ENCODE data around the gene TREH.

The TREH gene

GRCh38 chr11:118652681-118653181, 26.7 kb downstream of the TREH start:
- DNase-seq (ENCODE audit: extremely low read depth, low read depth), result no peak

GRCh38 chr11:118651820-118652219, 27.6 kb downstream of the TREH start:
- TF ChIP-seq CTCF (IDR thresholded peaks at IDR 0.05; ENCODE audit: low read depth, low read length, missing control alignments), result no peak
- H3K4me3 ChIP-seq (replicated peaks; ENCODE audit: low read depth, low read length), result no peak overlapping the region
- no peak for DNase-seq (ENCODE audit: extremely low read depth, low read depth)

More at GRCh38 chr11:118652681-118653181, 26.7 kb downstream of the TREH start:
- TF ChIP-seq CTCF (IDR thresholded peaks at IDR 0.05; ENCODE audit: low read depth, low read length, missing control alignments), result no peak
- no peak overlapping the region for H3K4me3 ChIP-seq (replicated peaks; ENCODE audit: low read depth, low read length)

- TF ChIP-seq CTCF (IDR thresholded peaks at IDR 0.05; ENCODE audit: low read depth, low read length, missing control alignments), result no peak
- no peak overlapping the region for H3K4me3 ChIP-seq (replicated peaks; ENCODE audit: low read depth, low read length)
Observed at GRCh38 chr11:118650366-118650765, 29.1 kb downstream of the TREH start.

GRCh38 chr11:118649941-118650340, 29.5 kb downstream of the TREH start:
- TF ChIP-seq CTCF (IDR thresholded peaks at IDR 0.05; ENCODE audit: low read depth, low read length, missing control alignments), result no peak
- H3K4me3 ChIP-seq (replicated peaks; ENCODE audit: low read depth, low read length), result no peak overlapping the region
- DNase-seq (ENCODE audit: extremely low read depth, low read depth), result no peak

More at GRCh38 chr11:118650366-118650765, 29.1 kb downstream of the TREH start:
- no peak for DNase-seq (ENCODE audit: extremely low read depth, low read depth)

GRCh38 chr11:118648291-118648690, 31.2 kb downstream of the TREH start:
- H3K4me3 ChIP-seq (replicated peaks; ENCODE audit: low read depth, low read length), result no peak overlapping the region
- DNase-seq (ENCODE audit: extremely low read depth, low read depth), result no peak
- TF ChIP-seq CTCF (IDR thresholded peaks at IDR 0.05; ENCODE audit: low read depth, low read length, missing control alignments), result no peak

GRCh38 chr11:118646393-118646792, 33.1 kb downstream of the TREH start:
- H3K4me3 ChIP-seq (replicated peaks; ENCODE audit: low read depth, low read length), result no peak overlapping the region
- no peak for TF ChIP-seq CTCF (IDR thresholded peaks at IDR 0.05; ENCODE audit: low read depth, low read length, missing control alignments)
- DNase-seq (ENCODE audit: extremely low read depth, low read depth), result no peak

Data from HFF-Myc (cell line).